HG03025 (cell line): ENCODE measurements around the gene SELENOV.

Source experiments
- ATAC-seq: cut with Tn5 transposase; IDR thresholded peaks from one replicate; pipeline ENCODE4 v1.9.1; 2021; ENCODE audit warnings: mild to moderate bottlenecking, moderate library complexity; ENCODE audit not compliant: unreplicated experiment, low FRiP score

Gene SELENOV

DNA sequence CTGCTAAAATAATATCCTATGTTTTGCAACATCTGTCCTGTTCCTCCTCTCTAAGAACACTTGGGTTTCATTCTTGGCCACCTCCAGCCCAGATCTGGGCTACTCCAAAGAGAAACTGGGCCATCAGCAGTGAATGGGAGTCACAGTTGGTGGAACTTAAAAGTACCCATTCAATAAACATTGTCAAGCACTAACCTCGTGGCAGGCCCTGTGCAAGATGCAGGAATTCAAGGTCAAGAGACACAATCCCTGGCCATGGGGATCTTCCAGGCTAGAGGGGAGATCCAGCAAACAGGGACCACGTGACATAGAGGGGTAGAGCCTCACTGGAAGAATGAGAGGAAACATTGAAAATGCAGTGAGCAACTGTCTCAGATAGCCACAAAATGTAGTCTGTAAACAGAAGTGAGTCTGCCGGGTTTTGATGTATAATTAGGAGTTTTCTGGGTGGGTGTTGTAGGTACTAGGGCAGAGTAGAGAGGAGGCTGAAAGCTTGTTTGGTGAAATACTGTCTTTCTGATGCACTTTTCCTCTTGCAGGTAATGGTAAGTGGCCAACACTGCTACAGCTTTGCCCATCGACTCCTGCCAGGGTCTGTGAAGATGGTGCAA is 39.9 kb downstream of the SELENOV start:
- ATAC-seq = no peak

DNA sequence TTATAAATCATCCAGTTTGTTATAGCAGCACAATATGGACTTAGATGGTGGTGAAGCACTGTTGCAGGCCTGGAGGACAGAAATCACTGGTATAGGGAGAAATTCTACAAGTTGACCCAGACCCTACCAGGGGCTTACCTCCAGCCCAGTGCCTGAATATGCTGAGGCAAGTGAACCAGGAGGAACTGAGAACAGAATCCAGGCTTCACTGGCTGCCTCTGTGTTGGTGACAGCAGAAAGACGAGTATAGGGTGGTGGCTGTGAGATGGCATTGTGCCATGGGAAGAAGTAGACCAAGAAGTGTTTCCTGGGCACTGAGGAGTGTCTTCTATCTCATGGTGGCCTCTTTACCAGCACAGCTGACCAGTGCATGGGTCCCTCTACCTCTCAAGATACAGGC is 40.9 kb downstream of the SELENOV start:
- no peak for ATAC-seq

- ATAC-seq = no peak
These were observed 43.1 kb downstream of the SELENOV start for GRCh38 chr19:39557811-39558623.

DNA sequence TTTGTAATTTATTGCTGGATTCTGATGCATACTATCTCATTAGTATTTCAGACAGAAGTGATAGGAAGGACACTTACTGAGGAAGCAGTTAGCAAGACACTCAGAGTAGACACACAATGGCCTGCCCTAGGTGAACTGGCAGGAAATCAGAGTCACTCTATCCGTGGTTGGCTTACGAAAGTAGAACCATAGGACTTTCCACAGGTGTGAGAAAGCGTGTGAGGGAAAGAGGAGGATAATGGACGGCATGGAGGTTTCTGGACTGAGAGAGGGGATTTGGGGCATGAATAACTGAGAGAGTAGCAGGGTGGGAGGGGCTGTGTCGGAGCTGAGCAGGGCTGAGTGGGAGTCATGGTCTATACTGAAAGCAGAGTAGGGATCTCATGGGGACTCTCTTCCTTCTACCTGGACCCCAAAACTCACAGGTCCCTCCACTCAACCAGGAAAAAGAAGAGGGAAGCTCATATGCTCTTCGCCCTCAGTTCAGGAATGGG is 43.7 kb downstream of the SELENOV start:
- ATAC-seq = no peak

GRCh38 chr19:39563408-39563807 is 48.5 kb downstream of the SELENOV start:
- no peak for ATAC-seq

GRCh38 chr19:39566064-39566463 is 51.1 kb downstream of the SELENOV start:
- ATAC-seq = no peak

DNA sequence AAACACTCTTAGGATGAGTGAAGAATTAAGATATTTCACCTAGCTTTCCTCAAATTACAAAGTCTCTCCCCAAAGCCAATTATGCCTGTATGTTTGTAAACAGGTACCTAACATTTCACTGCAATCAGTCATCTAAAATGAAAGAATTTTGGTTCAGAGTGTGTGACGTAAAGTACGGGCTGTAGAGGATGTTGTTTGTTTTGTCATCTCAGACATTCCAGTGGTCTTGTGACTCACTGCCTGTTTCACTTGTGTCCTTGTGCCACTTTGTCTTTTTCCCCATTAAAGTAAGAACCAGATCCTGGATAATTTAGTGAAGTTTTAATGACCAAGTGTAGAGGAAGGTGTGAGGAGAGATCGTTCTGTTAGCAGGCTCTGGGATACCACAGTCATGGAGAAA is 53.7 kb downstream of the SELENOV start:
- ATAC-seq = no peak
